HCT116 (cell line): ENCODE data around the gene PRSS16. TPM values are rescaled to one million over a fixed set of nuclear protein-coding genes. Genes with fewer than 3 reads are reported as not detected.
A peak's percentile ranks its signal among the peaks of the same experiment; 100 is the strongest.

ENCODE experiments used
- ATAC-seq: fragments of 200-7000 bp; cut with Tn5 transposase; 2 replicates; pipeline ENCODE4 v1.9.1; 2020; ENCODE audit warnings: mild to moderate bottlenecking, moderate library complexity
- BruUV-seq: library from RNA; stranded (reverse); fragments of 400-500 nt; replicated peaks from 2 replicates; lab custom pipeline; 2021; lab: Mats Ljungman, UMichigan
- CTCF ChIA-PET: fragments of 300-600 bp; sonication (Branson Sonifier 250); formaldehyde crosslinking; loops from one replicate; lab custom pipeline; 2021; ENCODE audit warnings: antibody characterized with exemption; lab: Charles Lee
- POLR2A ChIA-PET: fragments of 300-600, 350-600 bp; sonication (Branson Sonifier 250); formaldehyde crosslinking; loops from one replicate; lab custom pipeline; 2021; ENCODE audit warnings: antibody characterized with exemption; lab: Charles Lee
- RAD21 ChIA-PET, 2 experiments: fragments of 300-600 bp; sonication (Branson Sonifier 250); formaldehyde crosslinking; loops; one replicate each; lab custom pipeline; 2023; ENCODE audit warnings: low total read pairs in 2 of 2; ENCODE audit not compliant: uncharacterized antibody in 2 of 2, unreplicated experiment in 2 of 2, low non-redundant PET in 1 of 2; lab: Charles Lee
- DNase-seq: peaks from one replicate; pipeline ENCODE4 v3.0.0-alpha.2; 2010; ENCODE audit warnings: low read depth, low spot score
- H2AFZ ChIP-seq: fragments of 200-600 bp; shearing (Covaris generic), sonication (generic); 2 replicates; pipeline ENCODE4 v1.6.1; 2017; ENCODE audit warnings: low read depth, mixed run types, mixed read lengths, antibody characterized with exemption, low read length; ENCODE audit not compliant: poor library complexity, severe bottlenecking
- H3K27ac ChIP-seq: 2 replicates; pipeline ENCODE4 v1.5.1; 2012; ENCODE audit warnings: low read depth, low read length
- H3K27me3 ChIP-seq: fragments of 200-600 bp; sonication (generic); 2 replicates; pipeline ENCODE4 v1.6.1; 2016; ENCODE audit warnings: mixed run types, low read length, mixed read lengths; ENCODE audit not compliant: insufficient read depth
- H3K36me3 ChIP-seq, 2 experiments: fragments of 200-500 bp in 1 of 2; fragments of 200-600 bp in 1 of 2; sonication (Bioruptor generic) in 1 of 2; sonication (generic) in 1 of 2; 2 replicates each; pipeline versions ENCODE4 v1.5.1 to v1.6.1; 2014 to 2016; ENCODE audit warnings: low read length in 2 of 2, inconsistent platforms in 1 of 2, mixed read lengths in 1 of 2, mixed run types in 1 of 2; ENCODE audit not compliant: insufficient read depth in 2 of 2, control insufficient read depth in 1 of 2
- H3K4me1 ChIP-seq, 2 experiments: fragments of 200-600 bp in 1 of 2; sonication (generic) in 1 of 2; 2 replicates each; pipeline versions ENCODE4 v1.5.1 to v1.6.1; 2012 to 2017; ENCODE audit warnings: low read length in 2 of 2, inconsistent platforms in 1 of 2, mild to moderate bottlenecking in 1 of 2, mixed read lengths in 1 of 2, mixed run types in 1 of 2, moderate library complexity in 1 of 2; ENCODE audit not compliant: insufficient read depth in 2 of 2, control insufficient read depth in 1 of 2
- H3K4me2 ChIP-seq: fragments of 200-600 bp; sonication (generic); 2 replicates; pipeline ENCODE4 v1.6.1; 2017; ENCODE audit warnings: mixed run types, low read length, mixed read lengths
- H3K4me3 ChIP-seq, 2 experiments: fragments of 200-600 bp in 1 of 2; sonication (generic) in 1 of 2; replicated peaks in 1 of 2; 2 replicates each; pipeline ENCODE4 v1.5.1; 2011 to 2016; ENCODE audit warnings: low read length in 2 of 2, control low read depth in 1 of 2, low read depth in 1 of 2, mild to moderate bottlenecking in 1 of 2, mixed read lengths in 1 of 2, mixed run types in 1 of 2
- H3K79me2 ChIP-seq: fragments of 200-600 bp; sonication (generic); 2 replicates; pipeline ENCODE4 v1.6.1; 2017; ENCODE audit warnings: mild to moderate bottlenecking, mixed run types, low read length, moderate library complexity, mixed read lengths; ENCODE audit not compliant: insufficient read depth
- H3K9ac ChIP-seq: fragments of 200-600 bp; sonication (generic); 2 replicates; pipeline ENCODE4 v1.6.1; 2016; ENCODE audit warnings: low read length, mixed read lengths
- H3K9me2 ChIP-seq: fragments of 200-600 bp; sonication (generic), shearing (Covaris generic); 2 replicates; pipeline ENCODE4 v1.6.1; 2017; ENCODE audit warnings: mixed run types, mild to moderate bottlenecking, moderate library complexity; ENCODE audit not compliant: insufficient read depth
- H3K9me3 ChIP-seq, 2 experiments: fragments of 200-500 bp in 1 of 2; fragments of 200-600 bp in 1 of 2; sonication (Bioruptor generic) in 1 of 2; sonication (generic) in 1 of 2; 2 replicates each; pipeline ENCODE4 v1.6.1; 2014 to 2017; ENCODE audit warnings: low read length in 2 of 2, mixed read lengths in 2 of 2, inconsistent platforms in 1 of 2, low read depth in 1 of 2, mild to moderate bottlenecking in 1 of 2, mixed run types in 1 of 2, moderate library complexity in 1 of 2; ENCODE audit not compliant: control insufficient read depth in 1 of 2, insufficient read depth in 1 of 2
- H4K20me1 ChIP-seq: fragments of 200-600 bp; sonication (generic), shearing (Covaris generic); 2 replicates; pipeline ENCODE4 v1.6.1; 2017; ENCODE audit warnings: mixed run types, mild to moderate bottlenecking, moderate library complexity; ENCODE audit not compliant: insufficient read depth
- ATF3 ChIP-seq: IDR thresholded peaks from 2 replicates; pipeline ENCODE4 v1.6.1; 2012
- CBX3 ChIP-seq: IDR thresholded peaks from 2 replicates; pipeline ENCODE4 v1.6.1; 2012; ENCODE audit warnings: low read depth
- CEBPB ChIP-seq: IDR thresholded peaks from 2 replicates; pipeline ENCODE4 v1.6.1; 2012; ENCODE audit warnings: low read depth
- EGR1 ChIP-seq: IDR thresholded peaks from 2 replicates; pipeline ENCODE4 v1.6.1; 2012; ENCODE audit warnings: low read depth
- ELF1 ChIP-seq: IDR thresholded peaks from 2 replicates; pipeline ENCODE4 v1.6.1; 2012; ENCODE audit warnings: low read depth, borderline replicate concordance
- FOSL1 ChIP-seq: IDR thresholded peaks from 2 replicates; pipeline ENCODE4 v1.6.1; 2012; ENCODE audit warnings: low read depth
- JUND ChIP-seq: IDR thresholded peaks from 2 replicates; pipeline ENCODE4 v1.6.1; 2012
- MAX ChIP-seq: IDR thresholded peaks from 2 replicates; pipeline ENCODE4 v1.6.1; 2012
- POLR2A ChIP-seq: IDR thresholded peaks from 2 replicates; pipeline ENCODE4 v1.7.0; 2011; ENCODE audit warnings: borderline replicate concordance; ENCODE audit not compliant: insufficient read depth, insufficient read length; ENCODE audit errors: extremely low read depth
- RAD21 ChIP-seq: IDR thresholded peaks from 2 replicates; pipeline ENCODE4 v1.6.1; 2012; ENCODE audit warnings: low read depth, mild to moderate bottlenecking
- SP1 ChIP-seq: IDR thresholded peaks from 2 replicates; pipeline ENCODE4 v1.6.1; 2012; ENCODE audit warnings: low read depth
- SRF ChIP-seq: IDR thresholded peaks from 2 replicates; pipeline ENCODE4 v1.6.1; 2012; ENCODE audit warnings: low read depth
- ZNF274 ChIP-seq: fragments of 200-500 bp; sonication (Bioruptor generic); IDR thresholded peaks from 2 replicates; pipeline ENCODE4 v1.6.1; 2014; ENCODE audit warnings: mild to moderate bottlenecking, low read depth, low read length, inconsistent platforms
- intact Hi-C: fragments of 100-400 bp; cut with micrococcal nuclease; formaldehyde crosslinking; loops from 2 replicates; pipeline ENCODE4 v1.10.0; 2022
- total RNA-seq: library from RNA; stranded (reverse); gene quantifications from one replicate; pipeline ENCODE4 v1.2.1, GENCODE V29; 2021; ENCODE audit not compliant: unreplicated experiment

The PRSS16 gene
- total RNA-seq, 1 experiment from 2014 or later: 14.5 TPM

- intact Hi-C loops: loop anchor here (5.0 to 10.0 kb wide), 5 partner anchors 358 to 1490 kb away; no protein-coding TSS in a partner anchor
- Histone ChIP-seq H3K9ac (peak overlapping the region; percentile 54; the same call in 1 of the 2 replicates), H3K9me2 (no peaks in the 10 kb centered on the region)
- no peak for ATAC-seq
- 0 out of 2 replicates have a peak, but pooled peaks have one; percentile 18 for TF ChIP-seq SRF
- TF ChIP-seq POLR2A: no peak
- TF ChIP-seq, all 23 proteins: peak for 1
- CTCF ChIA-PET: interaction anchor here (0.8 kb wide), 1 partner anchor 17 kb away, joined by 3 read pairs; no protein-coding TSS in a partner anchor
- BruUV-seq: no TSS peak
- Histone ChIP-seq H3K9me3 (no peaks in the 10 kb centered on the region), H4K20me1 (no peaks in the 10 kb centered on the region), H3K27ac (no peak overlapping the region), H3K4me1 (peaks cover 13 to 41% of the 10 kb centered on the region in 2 experiments; a peak in 3 of 4 replicates), H3K36me3 (no peaks in the 10 kb centered on the region), H3K4me2 (peak overlapping the region; percentile 85), H3K4me3 (peak overlapping the region in 1 of 2 experiments; percentile 53; a peak in 2 of 4 replicates), H3K79me2 (no peaks in the 10 kb centered on the region), H2AFZ (peak overlapping the region; percentile 100), H3K27me3 (no peaks in the 10 kb centered on the region)
- RAD21 ChIA-PET: no interaction called here
- DNase-seq: no peak
- POLR2A ChIA-PET: interaction anchor here (0.7 kb wide), 1 partner anchor 84 kb away, joined by 4 read pairs; no protein-coding TSS in a partner anchor
Observed at GRCh38 chr6:27234576-27234975, 12.9 kb upstream of the PRSS16 start.

- H3K27ac ChIP-seq: peak overlapping the region; percentile 6; the same call in 1 of the 2 replicates
- intact Hi-C loops: loop anchor here (2.0 to 10.0 kb wide), 4 partner anchors 44 to 1488 kb away; no protein-coding TSS in a partner anchor
Observed at GRCh38 chr6:27237089-27237803, 10.3 kb upstream of the PRSS16 start.

More at GRCh38 chr6:27237089-27237803, 10.3 kb upstream of the PRSS16 start:
- RAD21 ChIA-PET: no interaction called here
- Histone ChIP-seq H3K4me3 (no peak overlapping the region), H3K79me2 (no peaks in the 10 kb centered on the region), H3K9me3 (no peaks in the 10 kb centered on the region), H3K9me2 (no peaks in the 10 kb centered on the region), H3K4me2 (peak overlapping the region; percentile 42), H4K20me1 (no peaks in the 10 kb centered on the region), H3K4me1 (peaks cover 8 to 23% of the 10 kb centered on the region in 2 experiments; a peak in 3 of 4 replicates), H3K27me3 (no peaks in the 10 kb centered on the region), H2AFZ (peak overlapping the region; percentile 86), H3K9ac (no peak overlapping the region), H3K36me3 (no peaks in the 10 kb centered on the region)
- peak; percentile 34; the same call in 1 of the 2 replicates for TF ChIP-seq CEBPB
- 0 out of 2 replicates have a peak, but pooled peaks have one; percentile 11 for TF ChIP-seq JUND
- peak; percentile 94 for TF ChIP-seq CBX3
- TF ChIP-seq ATF3: peak; percentile 92
- TF ChIP-seq FOSL1: peak; percentile 18; the same call in 1 of the 2 replicates
- peak; percentile 82 for TF ChIP-seq MAX
- no peak; the same call in 1 of the 2 replicates for TF ChIP-seq ELF1
- no peak for TF ChIP-seq ZNF274
- TF ChIP-seq SP1: 0 out of 2 replicates have a peak, but pooled peaks have one; percentile 13
- 0 out of 2 replicates have a peak, but pooled peaks have one; percentile 24 for TF ChIP-seq EGR1
- TF ChIP-seq RAD21: no peak
- ATAC-seq (peak; percentile 86), DNase-seq (peak; percentile 67)
- BruUV-seq: no TSS peak
- POLR2A ChIA-PET: interaction anchor here (1.4 to 2.1 kb wide), 5 partner anchors 14 to 90 kb away, joined by 3 to 10 read pairs (median 5); a partner anchor contains a TSS
- CTCF ChIA-PET: interaction anchor here (1.1 to 2.7 kb wide), 4 partner anchors 14 to 554 kb away, joined by 3 to 12 read pairs (median 4); no protein-coding TSS in a partner anchor
